Fibroblast of skin of abdomen (primary cell): ENCODE data around the gene ZNF747.

Source experiments
- DNase-seq: peaks from one replicate; pipeline ENCODE4 v3.0.0-alpha.2; 2013

Gene ZNF747

DNA sequence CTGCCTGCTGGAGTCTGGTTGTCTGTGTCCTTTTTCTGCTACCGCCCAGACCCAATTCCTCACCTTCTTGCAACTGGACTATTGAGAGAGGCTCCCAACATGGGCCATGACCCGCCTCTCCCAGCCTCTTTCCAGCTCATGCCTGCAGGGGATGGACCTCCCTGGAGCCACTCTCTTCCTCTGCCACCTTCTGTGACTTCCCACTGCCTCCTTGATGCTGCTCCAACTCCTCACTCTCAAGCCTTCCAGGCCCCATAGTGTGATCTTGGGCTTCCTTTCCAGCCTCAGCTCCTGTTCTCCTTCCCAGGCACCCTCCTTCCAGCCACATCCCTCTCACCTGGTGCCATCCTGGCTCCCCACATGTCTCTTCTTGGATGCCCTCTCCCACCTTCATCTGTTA is 19.4 kb downstream of the ZNF747 start:
- no peak for DNase-seq

DNA sequence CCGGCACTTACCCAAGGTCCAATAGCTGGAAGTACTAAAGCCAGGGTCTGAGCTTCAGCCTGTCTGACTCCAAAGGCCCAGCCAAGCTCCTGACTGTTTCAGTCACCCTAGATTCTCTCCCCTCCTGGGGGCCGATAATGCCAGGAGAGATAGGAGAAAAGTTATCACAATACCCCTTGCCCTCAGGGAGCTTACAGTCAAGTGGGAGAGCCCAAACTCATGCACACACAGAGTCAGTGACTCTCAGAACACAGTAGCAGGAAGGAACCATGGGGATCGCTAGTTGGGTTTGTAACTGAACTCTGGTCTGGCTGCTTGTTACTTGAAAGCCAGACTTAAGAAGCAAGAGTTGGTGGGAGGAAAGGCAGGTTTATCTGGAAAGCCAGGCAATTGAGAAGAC is 23.1 kb downstream of the ZNF747 start:
- no peak for DNase-seq

DNA sequence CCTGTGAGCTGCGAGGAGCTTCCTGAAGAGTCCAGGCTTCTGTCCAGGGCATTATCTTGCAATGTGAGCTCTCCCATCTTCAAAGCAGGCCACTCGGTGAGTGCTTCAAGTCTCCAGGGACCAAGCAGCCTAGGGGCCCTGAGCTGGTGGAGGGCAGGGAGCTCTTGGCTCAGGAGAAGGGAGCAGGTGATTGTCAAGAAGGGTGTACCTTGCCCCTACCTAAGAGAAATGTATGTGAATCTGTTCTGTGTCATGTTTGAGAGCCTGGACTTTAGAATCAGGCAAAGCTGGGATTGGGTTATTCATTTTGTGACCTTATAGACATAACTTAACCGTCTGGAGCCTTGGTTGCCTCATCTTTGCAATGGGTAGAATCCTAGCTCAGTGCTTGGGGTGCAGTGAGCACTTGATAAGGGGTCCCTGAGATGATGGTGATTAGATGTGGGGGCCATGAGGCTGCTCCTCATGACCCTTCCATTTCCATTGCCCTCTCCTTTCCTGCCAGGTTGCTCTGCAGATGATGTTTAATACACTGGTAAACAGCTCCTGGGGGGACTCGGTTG is 24.2 kb downstream of the ZNF747 start:
- no peak for DNase-seq

DNA sequence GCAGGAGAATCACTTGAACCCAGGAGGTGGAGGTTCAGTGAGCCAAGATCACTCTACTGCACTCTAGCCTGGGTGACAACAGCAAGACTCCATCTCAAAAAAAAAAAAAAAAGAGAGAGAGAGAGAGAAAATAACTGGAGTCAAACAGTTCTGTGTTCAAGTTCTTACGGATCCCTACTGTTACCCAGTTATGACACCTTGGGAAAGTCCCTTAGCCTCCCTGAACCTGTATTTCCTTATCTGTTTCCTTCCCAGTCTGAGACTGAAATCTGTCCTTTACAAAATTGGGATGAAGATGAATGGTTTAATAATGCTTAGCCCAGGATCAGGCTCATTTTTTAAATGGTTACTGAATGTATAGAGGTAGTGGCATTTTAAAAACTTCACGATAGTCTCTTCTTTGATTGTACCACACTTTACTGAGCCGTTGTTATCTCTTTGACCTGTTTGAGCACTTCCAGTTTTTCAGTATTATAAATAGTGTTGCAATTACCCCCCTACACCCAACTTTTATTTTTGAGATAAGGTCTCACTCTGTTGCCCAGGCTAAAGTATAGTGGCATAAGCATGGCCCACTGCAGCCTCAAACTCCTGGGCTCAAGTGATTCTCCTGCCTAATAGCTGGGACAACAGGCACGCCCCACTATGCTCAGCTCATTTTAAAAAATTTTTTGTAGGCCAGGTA is 25.4 kb downstream of the ZNF747 start:
- no peak for DNase-seq

DNA sequence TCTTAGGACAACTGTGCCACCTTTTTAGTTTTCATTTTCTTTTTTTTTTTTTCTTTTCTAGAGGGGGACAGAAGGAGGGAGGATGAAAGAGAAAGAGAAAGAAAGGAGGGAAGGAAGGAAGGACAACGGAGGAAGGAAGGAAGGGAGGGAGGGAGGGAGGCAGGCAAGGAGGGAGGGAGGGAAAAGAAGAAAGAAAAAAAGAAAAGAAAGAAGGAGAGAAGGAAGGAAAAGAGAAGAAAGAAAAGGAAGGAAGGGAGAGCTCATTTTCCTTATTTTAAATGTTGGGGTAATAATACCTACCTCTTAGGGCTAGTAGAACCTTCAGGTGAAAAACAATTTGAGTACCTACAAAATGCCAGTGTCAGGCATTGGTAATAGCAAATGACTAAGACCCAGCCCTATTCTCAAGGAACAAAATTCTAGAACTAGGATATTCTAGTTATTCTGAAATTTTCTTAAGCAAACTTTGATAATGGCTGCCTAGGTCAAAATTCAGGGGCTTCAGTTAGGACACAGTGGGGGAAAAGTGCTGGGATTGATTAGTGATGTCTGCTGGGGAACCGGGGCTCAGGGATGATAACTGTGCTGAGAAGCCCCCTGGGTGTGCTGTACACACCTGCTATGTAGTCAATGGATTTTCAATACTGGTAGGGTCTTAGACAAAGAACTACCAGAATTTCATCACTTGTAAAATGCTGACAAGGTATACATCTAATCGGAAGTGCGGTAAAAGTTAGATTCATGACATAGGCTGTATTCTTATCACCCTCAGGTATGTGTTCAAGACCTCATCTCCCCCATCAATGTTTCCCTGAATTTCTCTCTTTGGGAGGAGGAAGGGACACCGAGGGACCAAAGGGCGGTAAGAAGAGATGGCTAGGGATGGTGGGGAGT is 31.0 kb downstream of the ZNF747 start:
- DNase-seq = no peak

DNA sequence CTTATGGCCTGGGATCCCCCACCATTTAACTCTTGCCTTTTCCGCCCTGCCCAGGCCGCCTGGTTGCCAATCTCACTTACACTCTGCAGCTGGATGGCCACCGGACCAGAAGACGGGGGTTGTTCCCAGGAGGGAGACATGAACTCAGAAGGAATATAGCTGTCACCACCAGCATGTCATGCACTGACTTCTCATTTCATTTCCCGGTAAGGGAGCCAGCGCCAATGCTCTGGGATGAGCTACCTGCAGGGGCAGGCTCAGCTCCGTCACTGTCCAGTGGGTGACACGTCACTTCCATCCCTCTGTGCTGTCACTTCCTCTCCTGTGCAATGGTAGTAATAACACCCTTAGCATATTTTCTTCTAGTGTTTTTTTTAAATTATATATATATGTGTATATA is 35.4 kb downstream of the ZNF747 start:
- no peak for DNase-seq

DNA sequence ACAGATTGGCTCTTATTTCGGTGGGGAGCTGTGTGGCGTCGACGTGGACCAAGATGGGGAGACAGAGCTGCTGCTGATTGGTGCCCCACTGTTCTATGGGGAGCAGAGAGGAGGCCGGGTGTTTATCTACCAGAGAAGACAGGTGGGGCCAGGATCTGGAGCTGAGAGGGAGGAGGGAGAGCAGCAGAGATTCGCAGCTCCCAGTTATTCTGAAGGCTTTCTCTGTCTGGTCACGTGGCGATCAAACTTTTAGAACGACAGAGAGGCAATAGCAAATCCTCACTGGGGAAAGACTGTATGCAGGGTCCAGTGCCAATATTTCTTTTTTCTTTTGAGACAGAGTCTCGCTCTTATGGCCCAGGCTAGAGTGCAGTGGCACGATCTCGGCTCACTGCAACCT is 39.9 kb downstream of the ZNF747 start:
- no peak for DNase-seq

DNA sequence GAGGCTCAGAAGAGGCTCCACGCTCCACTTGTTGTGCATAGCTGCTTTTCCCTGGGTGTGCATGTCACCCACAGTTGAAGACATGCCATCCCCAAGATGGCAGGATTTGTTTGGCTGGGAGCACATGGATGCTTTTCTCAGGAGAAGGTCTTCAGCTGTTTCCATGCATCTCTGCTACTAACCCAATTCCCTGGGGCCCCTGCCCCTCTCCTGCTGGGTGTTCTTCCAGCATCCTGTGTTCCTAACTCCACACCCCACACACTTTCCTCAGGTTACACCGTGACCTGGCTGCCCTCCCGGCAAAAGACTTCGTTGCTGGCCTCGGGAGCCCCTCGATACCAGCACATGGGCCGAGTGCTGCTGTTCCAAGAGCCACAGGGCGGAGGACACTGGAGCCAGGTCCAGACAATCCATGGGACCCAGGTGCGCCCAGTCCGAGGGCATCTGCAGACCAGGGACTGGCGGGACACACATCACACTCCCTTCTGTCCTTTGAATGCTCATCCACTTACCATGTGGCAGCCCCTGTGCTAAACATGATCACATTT is 40.6 kb downstream of the ZNF747 start:
- DNase-seq = no peak

DNA sequence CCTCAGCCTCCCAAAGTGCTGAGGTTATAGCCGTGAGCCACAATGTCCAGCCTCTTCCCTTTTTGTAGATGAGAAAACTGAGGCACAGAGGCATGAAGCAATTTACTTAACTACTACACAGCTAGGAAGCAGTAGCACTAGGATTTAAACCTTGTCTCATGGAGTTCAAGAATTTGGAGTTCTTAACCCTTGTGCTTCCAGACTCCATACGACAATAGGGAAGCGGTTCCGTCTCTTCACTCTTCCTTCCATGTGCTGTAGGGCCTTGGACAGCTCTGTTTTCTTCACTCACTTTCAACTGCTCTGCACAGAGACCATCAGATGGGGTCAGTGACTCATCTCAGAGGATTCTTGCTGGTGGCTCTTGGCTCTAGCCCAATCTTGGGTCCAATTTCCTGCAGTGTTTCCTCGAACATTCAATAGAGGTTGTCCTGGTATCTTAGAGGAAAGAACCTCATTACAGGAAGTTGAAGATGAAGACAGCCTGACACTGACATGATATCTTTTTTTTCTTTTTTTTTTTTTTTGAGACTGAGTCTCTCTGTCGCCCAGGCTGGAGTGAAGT is 42.8 kb downstream of the ZNF747 start:
- DNase-seq = peak; percentile 84

DNA sequence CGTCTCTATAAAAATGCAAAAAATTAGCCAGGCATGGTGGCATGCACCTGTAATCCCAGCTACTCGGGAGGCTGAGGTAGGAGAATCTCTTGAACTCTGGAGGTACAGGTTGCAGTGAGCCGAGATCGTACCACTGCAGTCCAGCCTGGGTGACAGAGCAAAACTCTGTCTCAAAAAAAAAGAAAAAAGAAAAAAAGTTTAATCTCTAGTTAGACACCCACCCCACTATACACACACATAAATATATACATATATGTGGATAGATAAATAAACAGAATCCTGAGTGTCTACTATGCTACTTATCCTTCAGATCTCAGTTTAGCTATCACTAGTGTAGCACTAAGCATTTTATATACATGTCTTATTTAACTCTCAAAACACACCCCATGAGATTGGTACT is 43.4 kb downstream of the ZNF747 start:
- no peak for DNase-seq

DNA sequence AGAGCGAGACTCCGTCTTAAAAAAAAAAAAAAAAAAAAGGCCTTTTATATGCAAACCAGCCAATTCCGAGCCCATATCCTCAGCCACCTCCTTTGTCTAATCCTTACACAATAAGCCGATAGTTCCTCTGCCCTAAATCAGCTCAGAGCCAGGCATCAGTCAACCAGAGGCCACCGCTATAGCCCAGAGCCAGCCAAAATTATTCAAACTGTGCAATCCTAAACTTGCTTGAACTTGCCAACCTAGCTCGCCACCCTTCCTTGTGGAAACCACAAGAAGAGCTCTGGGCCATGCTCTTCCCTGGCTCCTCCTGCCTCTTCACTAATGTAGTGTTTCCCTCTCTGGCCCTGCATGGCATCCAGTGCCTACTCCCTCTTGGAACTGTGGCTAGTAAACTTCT is 44.4 kb downstream of the ZNF747 start:
- DNase-seq = no peak

DNA sequence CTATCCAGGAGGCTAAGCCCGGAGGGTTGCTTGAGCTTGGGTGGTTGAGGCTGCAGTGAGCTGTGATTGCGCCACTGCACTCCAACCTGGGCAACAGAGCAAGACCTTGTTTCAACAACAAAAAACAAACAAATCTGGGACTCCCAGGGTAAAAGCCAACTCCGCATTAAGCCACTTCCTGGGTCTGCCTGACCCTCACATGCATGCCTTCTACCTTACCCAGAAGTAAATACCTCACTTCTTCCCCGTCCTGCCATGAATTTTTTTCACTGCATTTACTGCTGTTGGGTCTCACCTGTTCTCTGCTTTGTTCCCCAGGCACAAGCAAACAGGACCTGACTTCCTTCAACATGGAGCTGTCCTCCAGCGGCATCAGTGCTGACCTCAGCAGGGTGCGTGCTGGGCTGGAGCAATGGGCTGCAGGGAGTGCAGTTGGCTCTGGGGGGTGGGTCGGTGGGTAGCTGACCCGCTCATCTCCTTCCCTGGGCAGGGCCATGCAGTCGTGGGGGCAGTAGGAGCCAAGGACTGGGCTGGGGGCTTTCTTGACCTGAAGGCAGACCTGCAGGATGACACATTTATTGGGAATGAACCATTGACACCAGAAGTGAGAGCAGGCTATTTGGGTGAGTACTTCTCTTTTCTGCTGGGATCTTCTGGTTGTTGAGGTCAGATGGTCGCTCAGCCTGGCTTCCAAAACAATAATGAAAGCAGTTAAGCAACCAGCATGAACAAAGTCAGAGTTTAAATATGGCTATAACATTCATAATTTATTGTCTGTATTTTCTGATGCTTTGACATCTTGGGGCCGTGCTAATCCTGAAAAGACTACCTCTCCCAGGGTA is 45.7 kb downstream of the ZNF747 start:
- no peak for DNase-seq

DNA sequence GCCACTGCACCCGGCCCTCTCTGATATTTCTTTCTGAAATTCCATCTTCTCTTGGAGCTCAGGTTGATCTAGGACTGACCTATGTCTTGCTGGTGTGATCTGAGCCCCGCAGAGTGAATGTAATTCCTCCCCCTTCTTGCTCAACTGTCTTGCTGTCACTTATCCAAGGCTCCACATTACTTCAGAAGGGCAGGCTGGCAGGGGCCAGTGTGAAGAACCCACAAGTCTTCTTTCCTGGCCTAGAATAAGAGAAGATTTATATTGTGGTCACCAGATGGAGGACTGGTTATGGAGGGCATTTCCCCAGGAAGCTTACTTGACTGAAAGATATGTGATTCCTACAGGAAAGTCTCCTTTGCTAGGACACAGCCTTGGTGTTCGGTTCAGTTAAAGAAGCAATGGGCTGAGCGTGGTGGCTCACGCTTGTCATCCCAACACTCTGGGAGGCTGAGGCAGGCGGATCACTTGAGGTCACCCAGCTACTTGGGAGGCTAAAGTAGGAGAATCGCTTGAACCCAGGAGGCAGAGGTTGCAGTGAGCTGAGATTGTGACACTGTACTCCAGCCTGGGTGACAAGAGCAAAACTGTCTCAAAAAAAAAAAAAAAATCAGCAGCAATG is 48.7 kb downstream of the ZNF747 start:
- peak; percentile 45 for DNase-seq

DNA sequence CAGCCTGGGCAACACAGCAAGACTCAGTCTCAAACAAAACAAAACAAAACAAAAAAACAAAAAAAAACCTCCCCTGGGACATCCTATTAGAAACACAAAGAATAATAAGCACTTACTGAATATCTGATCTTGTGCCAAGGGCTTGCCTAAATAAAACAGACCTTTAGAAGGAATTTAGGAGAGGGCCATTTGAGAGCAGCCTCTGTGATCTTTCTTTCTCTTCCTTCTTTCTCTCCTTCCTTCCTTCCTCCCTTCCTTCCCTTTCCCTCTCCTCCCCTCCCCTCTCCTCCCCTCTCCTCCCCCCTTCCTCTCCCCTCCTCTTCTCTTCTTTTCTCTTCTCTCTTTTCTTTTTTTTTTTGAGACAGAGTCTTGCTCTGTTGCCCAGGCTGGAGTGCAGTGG is 49.8 kb downstream of the ZNF747 start:
- no peak for DNase-seq

DNA sequence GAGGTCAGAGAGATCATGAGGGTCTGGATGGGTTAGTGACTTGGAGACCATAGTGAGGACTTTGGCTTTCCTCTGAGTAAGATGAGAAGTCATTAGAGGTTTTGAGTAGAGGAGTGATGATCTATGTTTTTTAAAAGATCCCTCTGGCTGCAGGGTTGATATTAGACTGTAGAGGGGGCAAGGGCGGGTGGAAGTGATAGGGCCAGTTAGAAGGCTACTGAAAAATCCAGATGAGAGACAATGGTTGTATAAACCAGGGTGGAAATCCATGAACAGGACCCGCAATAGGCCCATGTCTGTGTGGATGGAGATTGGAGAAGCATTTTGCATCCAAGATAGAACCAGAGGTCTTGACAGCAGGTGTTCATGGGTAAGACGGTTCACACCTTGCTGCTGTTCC is 52.3 kb downstream of the ZNF747 start:
- no peak for DNase-seq

DNA sequence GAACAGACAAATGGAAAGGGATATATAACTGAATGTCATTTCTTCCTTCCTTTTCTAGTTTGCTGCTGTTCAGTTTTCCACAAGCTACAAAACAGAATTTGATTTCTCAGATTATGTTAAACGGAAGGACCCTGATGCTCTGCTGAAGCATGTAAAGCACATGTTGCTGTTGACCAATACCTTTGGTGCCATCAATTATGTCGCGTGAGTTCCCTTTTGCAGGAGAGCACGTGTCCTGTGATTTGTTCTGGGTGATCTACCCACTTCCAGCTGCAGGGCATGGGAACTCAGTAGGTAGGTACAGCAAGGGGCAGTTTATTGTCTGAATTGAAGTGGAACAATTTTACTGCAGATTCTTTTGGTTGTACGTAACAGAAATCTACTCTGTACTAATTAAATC is 53.3 kb downstream of the ZNF747 start:
- DNase-seq = no peak
